Measurements from ENCODE around the gene FMNL2. TPM values are rescaled to one million over a fixed set of nuclear protein-coding genes. Genes with fewer than 3 reads are reported as not detected.

FMNL2 gene
- total RNA-seq, 3 donors from 2014 or later: 11.5 to 25.4 (median 12.0) TPM

- Histone ChIP-seq H3K36me3 (ENCODE audit: low read depth) (no peaks in the 10 kb centered on the region), H3K4me3 (no peak overlapping the region), H3K4me1 (ENCODE audit: low read depth) (no peaks in the 10 kb centered on the region), H3K9me3 (no peaks in the 10 kb centered on the region)
- ATAC-seq: no peak
- no peak for DNase-seq
- intact Hi-C loops (cut with DNase I, micrococcal nuclease): no loop called here
- TF ChIP-seq CTCF (IDR thresholded peaks at IDR 0.05): no peak
These were observed 13.4 kb downstream of the FMNL2 start for GRCh38 chr2:152348388-152348787.

GRCh38 chr2:152349416-152349815, 14.4 kb downstream of the FMNL2 start:
- TF ChIP-seq CTCF (IDR thresholded peaks at IDR 0.05): no peak
- DNase-seq: no peak
- no peaks in the 10 kb centered on the region for H3K9me3 ChIP-seq
- ATAC-seq: no peak
- intact Hi-C loops (cut with DNase I, micrococcal nuclease): no loop called here
- no peak overlapping the region for H3K4me3 ChIP-seq
- no peaks in the 10 kb centered on the region for H3K36me3 ChIP-seq (ENCODE audit: low read depth)
- H3K4me1 ChIP-seq (ENCODE audit: low read depth): no peaks in the 10 kb centered on the region

GRCh38 chr2:152350155-152350679, 15.2 kb downstream of the FMNL2 start:
- Histone ChIP-seq H3K9me3 (no peaks in the 10 kb centered on the region), H3K4me1 (ENCODE audit: low read depth) (no peaks in the 10 kb centered on the region), H3K36me3 (ENCODE audit: low read depth) (no peaks in the 10 kb centered on the region), H3K4me3 (no peak overlapping the region)
- DNase-seq (no peak), ATAC-seq (peak; percentile 70)
- intact Hi-C loops (cut with DNase I, micrococcal nuclease): no loop called here
- no peak for TF ChIP-seq CTCF (IDR thresholded peaks at IDR 0.05)

- no peak for ATAC-seq
- intact Hi-C loops (cut with DNase I, micrococcal nuclease): no loop called here
- Histone ChIP-seq H3K4me3 (no peak overlapping the region), H3K4me1 (ENCODE audit: low read depth) (no peaks in the 10 kb centered on the region), H3K9me3 (no peaks in the 10 kb centered on the region), H3K36me3 (ENCODE audit: low read depth) (no peaks in the 10 kb centered on the region)
- no peak for TF ChIP-seq CTCF (IDR thresholded peaks at IDR 0.05)
- DNase-seq: no peak
These were observed 17.6 kb downstream of the FMNL2 start for GRCh38 chr2:152352616-152353015.

GRCh38 chr2:152353364-152353763, 18.4 kb downstream of the FMNL2 start:
- TF ChIP-seq CTCF (IDR thresholded peaks at IDR 0.05): no peak
- ATAC-seq: peak; percentile 47
- Histone ChIP-seq H3K36me3 (ENCODE audit: low read depth) (no peaks in the 10 kb centered on the region), H3K4me1 (ENCODE audit: low read depth) (no peaks in the 10 kb centered on the region), H3K4me3 (no peak overlapping the region), H3K9me3 (no peaks in the 10 kb centered on the region)
- intact Hi-C loops (cut with DNase I, micrococcal nuclease): no loop called here
- DNase-seq: no peak
